Ovary (tissue), 9 donors: ENCODE measurements around the gene FRY. TPM values are rescaled to one million over a fixed set of nuclear protein-coding genes. Genes with fewer than 3 reads are reported as not detected.

Experiments used
- DNase-seq, 5 donors: peaks; one replicate each; pipeline ENCODE4 v3.0.0-alpha.2; 2019 to 2020
- H3K27ac ChIP-seq, 2 donors: fragments of 200-600 bp; one replicate each; pipeline versions ENCODE4 v1.5.1 to v1.8.0; 2019 to 2022
- H3K27me3 ChIP-seq: fragments of 200-600 bp; one replicate; pipeline ENCODE4 v1.8.0; 2022
- H3K36me3 ChIP-seq: fragments of 200-600 bp; sonication (generic); one replicate; pipeline ENCODE4 v1.5.1; 2019
- H3K4me1 ChIP-seq: one replicate; pipeline ENCODE4 v1.8.1; 2013; ENCODE audit warnings: mild to moderate bottlenecking, moderate library complexity; ENCODE audit not compliant: insufficient read depth
- H3K4me3 ChIP-seq: fragments of 200-600 bp; sonication (generic); one replicate; pipeline ENCODE4 v1.5.1; 2017
- H3K9me3 ChIP-seq, 2 donors: fragments of 200-600 bp in 1 of 2; sonication (generic) in 1 of 2; one replicate each; pipeline versions ENCODE4 v1.5.1 to v1.8.1; 2013 to 2019; ENCODE audit warnings: mild to moderate bottlenecking in 1 of 2, moderate library complexity in 1 of 2
- CTCF ChIP-seq, 3 donors: fragments of 450-650 bp in 2 of 3; fragments of 200-600 bp in 1 of 3; IDR thresholded peaks; one replicate each; pipeline versions ENCODE4 v1.5.1 to v1.8.0; 2016 to 2022; ENCODE audit warnings: antibody characterized with exemption in 3 of 3, mild to moderate bottlenecking in 1 of 3
- EP300 ChIP-seq: sonication (generic); formaldehyde crosslinking; IDR thresholded peaks from one replicate; pipeline ENCODE4 v1.6.1; 2017; ENCODE audit warnings: antibody characterized with exemption
- POLR2A ChIP-seq: fragments of 450-650 bp; IDR thresholded peaks from one replicate; pipeline ENCODE4 v1.6.1; 2017; ENCODE audit warnings: antibody characterized with exemption, mild to moderate bottlenecking, moderate library complexity
- WGBS, 3 donors: extraction: QIAGEN DNeasy Blood & Tissue Kit in 1 of 3; methylation state at CpG; one replicate each; pipeline versions ENCODE4 v1.1.5 to v1.1.7; 2013 to 2017; 5-methylcytosine and 5-hydroxymethylcytosine counted together
- intact Hi-C, 4 donors: fragments of 100-400 bp; cut with DNase I; formaldehyde crosslinking; loops; one replicate each; pipeline versions ENCODE4 v1.11.0 to v1.15.1; 2022 to 2023
- polyA plus RNA-seq, 2 donors: library from polyadenylated mRNA; stranded (reverse); fragments of 200-250 nt in 1 of 2; fragments of 350-450 nt in 1 of 2; fragmentation: Illumina TruSeq in 1 of 2; extraction: RNeasy Lipid Tissue Mini Kit (QIAGEN cat#74804) in 1 of 2; gene quantifications; one replicate each; pipeline ENCODE4 v1.2.3, GENCODE V29; 2013 to 2014
- total RNA-seq, 7 donors: library from RNA; depleted of rRNA in 2 of 7; stranded (reverse); fragments of >200 nt in 2 of 7; fragmentation: NEBNext Ultra II Directional in 3 of 7; extraction: Animal tissue kit (Norgen Biotek cat#: 25700) in 3 of 7; gene quantifications; one replicate each; pipeline versions ENCODE4 v1.1.0 to v1.2.4, GENCODE V29; 2016 to 2023
- donor health status: DM: no; HTN: no; CAD: no; lungs with moderate emphysema.
- donor health status: DM: no; HTN: no; CAD: no.
- donor health status: Bipolar disorder and iron deficiency.
- donor health status: DM: yes; HTN: yes; CAD: no.
- donor health status: DM: no; HTN: no; CAD: no.
- donor health status: DM: yes; HTN: yes; CAD: no.

FRY gene
- total and polyA plus RNA-seq, 9 donors, result 11.6 to 36.7 (median 19.4) TPM

GRCh38 chr13:32068255-32068654 is 36.7 kb downstream of the FRY start:
- Histone ChIP-seq H3K27me3 (no peaks in the 10 kb centered on the region), H3K27ac (no peak overlapping the region), H3K36me3 (no peaks in the 10 kb centered on the region), H3K9me3 (no peaks in the 10 kb centered on the region), H3K4me1 (no peaks in the 10 kb centered on the region), H3K4me3 (no peak overlapping the region)
- no peak for TF ChIP-seq POLR2A
- no peak for TF ChIP-seq EP300
- TF ChIP-seq CTCF (IDR thresholded peaks at IDR 0.05), result no peak
- no peak for DNase-seq
- intact Hi-C loops, result no loop called here
- 64 to 69% (median 66%) methylated on average over 5 of the region's 5 CpGs for WGBS, 3 donors

- no peak for DNase-seq
- TF ChIP-seq EP300 (no peak), POLR2A (no peak), CTCF (IDR thresholded peaks at IDR 0.05) (no peak)
- no peaks in the 10 kb centered on the region for H3K36me3 ChIP-seq
- no peak overlapping the region for H3K27ac ChIP-seq
- intact Hi-C loops, result no loop called here
- no peaks in the 10 kb centered on the region for H3K27me3 ChIP-seq
- no peaks in the 10 kb centered on the region for H3K4me1 ChIP-seq
- H3K9me3 ChIP-seq, result no peaks in the 10 kb centered on the region
- 94 to 96% (median 95%) methylated on average over 6 of the region's 6 CpGs for WGBS, 3 donors
- H3K4me3 ChIP-seq, result no peak overlapping the region
Measured at GRCh38 chr13:32073180-32073864, 41.7 kb downstream of the FRY start.

- H3K27ac ChIP-seq, result no peak overlapping the region
- no peak for DNase-seq
- WGBS, 3 donors, result 94 to 96% (median 96%) methylated on average over 2 of the region's 2 CpGs
- no peaks in the 10 kb centered on the region for H3K27me3 ChIP-seq
- no peaks in the 10 kb centered on the region for H3K36me3 ChIP-seq
- H3K9me3 ChIP-seq, result no peaks in the 10 kb centered on the region
- TF ChIP-seq EP300, result no peak
- TF ChIP-seq POLR2A, result no peak
- TF ChIP-seq CTCF (IDR thresholded peaks at IDR 0.05), result no peak
- intact Hi-C loops, result no loop called here
- H3K4me3 ChIP-seq, result no peak overlapping the region
- no peaks in the 10 kb centered on the region for H3K4me1 ChIP-seq
Measured at GRCh38 chr13:32075170-32075851, 43.7 kb downstream of the FRY start.

- no peak for DNase-seq
- intact Hi-C loops, result no loop called here
- H3K4me3 ChIP-seq, result no peak overlapping the region
- H3K36me3 ChIP-seq, result no peaks in the 10 kb centered on the region
- no peak overlapping the region for H3K27ac ChIP-seq
- 77 to 88% (median 78%) methylated on average over 3 of the region's 3 CpGs for WGBS, 3 donors
- TF ChIP-seq POLR2A, result no peak
- TF ChIP-seq EP300, result no peak
- TF ChIP-seq CTCF (IDR thresholded peaks at IDR 0.05), result no peak
- no peaks in the 10 kb centered on the region for H3K9me3 ChIP-seq
- no peaks in the 10 kb centered on the region for H3K27me3 ChIP-seq
- H3K4me1 ChIP-seq, result no peaks in the 10 kb centered on the region
Measured at GRCh38 chr13:32079587-32079986, 48.0 kb downstream of the FRY start.
